HCT116 (cell line): ENCODE measurements around the gene ARPC1A.

ENCODE experiments used
- REST ChIP-seq: IDR thresholded peaks from 2 replicates; pipeline ENCODE4 v1.6.1; 2012; ENCODE audit warnings: low read depth
- YY1 ChIP-seq: IDR thresholded peaks from 2 replicates; pipeline ENCODE4 v1.6.1; 2011; ENCODE audit warnings: low read length, low read depth, moderate library complexity, mild to moderate bottlenecking; ENCODE audit not compliant: insufficient replicate concordance; ENCODE audit errors: extremely low read depth
- TF ChIP-seq, protein P1 (sequence below), 3 experiments: fragments of 200-600 bp in 1 of 3; sonication (generic) in 1 of 3; IDR thresholded peaks in 2 of 3; conservative IDR thresholded peaks in 1 of 3; 2 replicates each; pipeline ENCODE4 v1.5.1; 2012 to 2017; ENCODE audit warnings: low read depth in 2 of 3, low read length in 2 of 3, antibody characterized with exemption in 1 of 3, borderline replicate concordance in 1 of 3, control low read depth in 1 of 3, mild to moderate bottlenecking in 1 of 3, mixed read lengths in 1 of 3, mixed run types in 1 of 3, moderate library complexity in 1 of 3; ENCODE audit not compliant: insufficient read depth in 1 of 3

GRCh38 chr7:99305473-99306260 is 20.0 kb upstream of the ARPC1A start:
- TF ChIP-seq, protein P1, sequence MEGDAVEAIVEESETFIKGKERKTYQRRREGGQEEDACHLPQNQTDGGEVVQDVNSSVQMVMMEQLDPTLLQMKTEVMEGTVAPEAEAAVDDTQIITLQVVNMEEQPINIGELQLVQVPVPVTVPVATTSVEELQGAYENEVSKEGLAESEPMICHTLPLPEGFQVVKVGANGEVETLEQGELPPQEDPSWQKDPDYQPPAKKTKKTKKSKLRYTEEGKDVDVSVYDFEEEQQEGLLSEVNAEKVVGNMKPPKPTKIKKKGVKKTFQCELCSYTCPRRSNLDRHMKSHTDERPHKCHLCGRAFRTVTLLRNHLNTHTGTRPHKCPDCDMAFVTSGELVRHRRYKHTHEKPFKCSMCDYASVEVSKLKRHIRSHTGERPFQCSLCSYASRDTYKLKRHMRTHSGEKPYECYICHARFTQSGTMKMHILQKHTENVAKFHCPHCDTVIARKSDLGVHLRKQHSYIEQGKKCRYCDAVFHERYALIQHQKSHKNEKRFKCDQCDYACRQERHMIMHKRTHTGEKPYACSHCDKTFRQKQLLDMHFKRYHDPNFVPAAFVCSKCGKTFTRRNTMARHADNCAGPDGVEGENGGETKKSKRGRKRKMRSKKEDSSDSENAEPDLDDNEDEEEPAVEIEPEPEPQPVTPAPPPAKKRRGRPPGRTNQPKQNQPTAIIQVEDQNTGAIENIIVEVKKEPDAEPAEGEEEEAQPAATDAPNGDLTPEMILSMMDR (IDR thresholded peaks at IDR 0.05 in 2 of 3, conservative IDR thresholded peaks at IDR 0.05 in 1 of 3; ENCODE audit: borderline replicate concordance in 1 of 3, insufficient read depth in 1 of 3, low read depth in 2 of 3, low read length in 2 of 3): no peak
- TF ChIP-seq YY1: no peak
- no peak for TF ChIP-seq REST
